GM18499 (cell line): ENCODE results near the gene PLEKHH1.
"Not testable (repeated sequence)": the region's sequence is repeated elsewhere in the genome, so short reads cannot be mapped to it uniquely, and the experiment has no call there.

Experiments
- ATAC-seq: cut with Tn5 transposase; IDR thresholded peaks from one replicate; pipeline ENCODE4 v1.9.1; 2021; ENCODE audit warnings: moderate number of reproducible peaks; ENCODE audit not compliant: insufficient read depth, unreplicated experiment

Gene PLEKHH1

GRCh38 chr14:67528276-67528675 lies 4.8 kb upstream of the PLEKHH1 start:
- no peak for ATAC-seq

GRCh38 chr14:67529947-67530935 lies 2.8 kb upstream of the PLEKHH1 start:
- no peak for ATAC-seq

GRCh38 chr14:67532606-67532997 lies 488 bp upstream of the PLEKHH1 start:
- no peak for ATAC-seq

- no peak for ATAC-seq
Measured at GRCh38 chr14:67533754-67534085, 630 bp downstream of the PLEKHH1 start.

DNA sequence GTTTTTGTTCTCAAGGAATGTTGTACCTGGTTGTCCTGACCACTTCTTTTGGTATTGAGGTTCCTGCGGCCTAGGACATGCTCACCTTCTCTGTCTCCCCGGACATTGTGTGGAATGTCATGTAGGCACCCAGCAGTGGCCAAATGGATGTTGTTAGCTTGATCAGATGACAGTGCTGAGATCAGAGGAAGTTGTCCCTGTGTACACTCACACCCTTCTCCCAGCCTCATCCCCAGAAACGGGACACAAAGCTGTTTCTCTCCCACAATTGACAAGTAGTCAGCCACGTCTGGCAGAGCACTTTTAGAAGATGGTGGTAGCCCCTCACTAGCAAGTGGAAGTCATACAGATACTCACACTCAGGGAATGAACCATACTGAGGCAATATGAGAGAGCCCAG lies 3.0 kb downstream of the PLEKHH1 start:
- ATAC-seq: no peak

- no peak for ATAC-seq
Measured at GRCh38 chr14:67537736-67538135, 4.6 kb downstream of the PLEKHH1 start.

DNA sequence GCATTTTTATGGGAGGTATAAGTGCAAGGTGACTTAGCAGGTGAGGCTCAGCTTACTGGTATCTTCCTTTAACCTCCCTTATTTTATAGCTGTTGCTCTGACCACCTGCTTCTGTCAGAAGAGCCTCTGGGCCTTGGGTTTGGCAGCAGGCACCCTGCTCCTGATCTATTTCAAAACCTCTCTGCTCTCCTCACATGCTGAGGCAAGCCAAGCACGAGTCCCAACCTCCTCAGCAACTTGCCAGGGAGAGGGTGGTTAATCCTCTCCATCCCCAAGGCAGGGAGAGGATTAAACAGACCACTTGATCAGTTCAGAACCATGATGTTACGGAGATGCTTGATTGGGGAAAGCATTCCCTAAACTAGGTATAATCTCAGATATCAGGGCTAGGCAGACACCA lies 5.4 kb downstream of the PLEKHH1 start:
- ATAC-seq: no peak

DNA sequence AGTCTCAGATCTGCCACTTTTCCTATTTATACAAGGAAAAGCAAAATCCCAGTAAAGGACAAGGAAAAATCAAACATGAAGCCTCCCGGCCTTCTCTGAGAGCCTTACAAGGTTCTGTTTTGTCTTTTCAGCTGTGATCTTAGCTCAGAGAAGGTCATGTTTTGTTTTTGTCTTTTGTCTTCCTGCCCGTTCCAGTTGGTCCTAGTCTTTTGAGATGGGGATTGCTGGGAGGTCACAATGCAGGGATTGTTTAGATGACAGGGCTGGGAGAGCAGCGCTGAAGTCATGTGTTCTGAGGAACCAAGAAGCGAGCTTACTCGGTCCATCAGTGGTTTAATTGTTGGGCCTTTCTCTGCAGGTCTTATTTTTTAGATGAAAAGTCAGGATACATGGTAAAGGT lies 6.0 kb downstream of the PLEKHH1 start:
- ATAC-seq: no peak

GRCh38 chr14:67541448-67542387 lies 8.6 kb downstream of the PLEKHH1 start:
- no peak for ATAC-seq

DNA sequence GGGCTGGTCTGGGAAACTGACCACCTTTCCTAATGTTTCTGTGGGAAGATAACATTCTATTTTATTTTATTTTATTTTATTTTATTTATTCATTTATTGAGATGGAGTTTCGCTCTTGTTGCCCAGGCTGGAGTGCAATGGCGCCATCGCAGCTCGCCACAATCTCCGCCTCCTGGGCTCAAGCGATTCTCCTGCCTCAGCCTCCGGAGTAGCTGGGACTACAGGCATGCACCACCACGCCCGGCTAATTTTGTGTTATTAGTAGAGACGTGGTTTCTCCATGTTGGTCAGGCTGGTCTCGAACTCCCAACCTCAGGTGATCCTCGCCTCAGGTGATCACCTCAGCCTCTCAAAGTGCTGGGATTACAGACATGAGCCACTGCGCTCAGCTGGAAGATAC lies 9.5 kb downstream of the PLEKHH1 start:
- not testable (repeated sequence) for ATAC-seq

DNA sequence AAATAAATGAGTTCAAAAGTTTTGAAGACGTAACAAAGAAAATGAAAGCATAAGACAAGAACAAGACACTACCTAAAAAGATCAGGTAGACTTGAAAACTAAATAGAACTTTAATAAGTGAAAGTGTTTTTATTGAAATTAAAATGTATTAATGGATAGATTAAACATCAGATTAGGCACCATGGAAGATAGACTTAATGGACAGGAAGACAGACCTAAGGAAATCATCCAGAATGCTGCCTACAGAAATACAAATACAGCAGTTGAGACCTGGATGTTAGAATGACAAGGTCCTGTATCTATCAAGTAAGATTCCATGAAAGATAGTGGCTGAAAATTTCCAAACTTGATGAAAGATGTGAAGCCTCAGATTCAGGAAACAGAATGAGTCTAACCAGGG lies 11.5 kb downstream of the PLEKHH1 start:
- ATAC-seq: no peak

DNA sequence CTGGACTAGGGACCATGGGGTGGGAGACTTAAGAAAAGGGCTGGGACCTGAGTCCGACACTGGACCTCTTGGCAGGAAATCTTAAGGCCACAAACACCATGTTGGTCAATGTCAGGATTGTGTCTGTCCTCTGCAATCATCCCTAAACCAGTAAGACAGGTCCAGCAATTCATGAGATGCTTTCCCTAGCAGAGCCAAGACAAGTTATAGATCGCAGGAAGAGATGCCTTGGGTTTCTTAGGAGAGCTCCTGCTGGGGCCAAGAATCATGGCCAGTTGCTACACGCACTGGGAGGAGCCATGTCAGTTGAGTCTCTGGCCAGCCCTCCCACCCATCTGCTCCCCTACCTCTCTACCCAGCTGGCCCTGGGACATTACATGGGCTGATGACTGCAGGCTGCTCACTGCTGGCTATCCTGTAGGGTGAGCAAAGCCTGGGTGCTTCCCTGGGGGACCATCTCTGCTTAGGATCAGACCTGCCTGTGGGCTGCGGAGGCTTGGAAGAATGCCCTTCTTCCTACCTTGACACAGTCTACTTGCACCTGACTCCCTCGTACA lies 14.2 kb downstream of the PLEKHH1 start:
- ATAC-seq: no peak

GRCh38 chr14:67549734-67550133 lies 16.6 kb downstream of the PLEKHH1 start:
- ATAC-seq: no peak

DNA sequence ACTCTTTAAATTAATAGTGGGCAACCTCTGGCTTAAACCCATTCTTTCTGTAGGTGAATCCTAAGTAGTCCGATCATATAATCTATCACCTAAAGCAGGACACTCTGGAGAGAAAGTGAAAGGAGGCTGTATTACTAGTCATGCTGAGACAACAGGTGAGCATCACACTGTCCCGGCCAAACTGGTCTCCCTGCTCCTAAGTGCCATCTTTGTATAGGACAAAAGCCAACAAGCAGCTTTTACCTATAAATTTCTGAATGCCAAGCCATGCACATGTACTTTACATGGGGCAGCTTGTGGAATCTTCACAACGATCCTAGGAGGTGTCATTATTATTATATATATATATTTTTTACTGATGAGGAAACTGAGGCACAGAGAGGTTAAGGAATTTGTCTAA lies 18.0 kb downstream of the PLEKHH1 start:
- no peak for ATAC-seq

GRCh38 chr14:67551940-67552339 lies 18.9 kb downstream of the PLEKHH1 start:
- no peak for ATAC-seq

DNA sequence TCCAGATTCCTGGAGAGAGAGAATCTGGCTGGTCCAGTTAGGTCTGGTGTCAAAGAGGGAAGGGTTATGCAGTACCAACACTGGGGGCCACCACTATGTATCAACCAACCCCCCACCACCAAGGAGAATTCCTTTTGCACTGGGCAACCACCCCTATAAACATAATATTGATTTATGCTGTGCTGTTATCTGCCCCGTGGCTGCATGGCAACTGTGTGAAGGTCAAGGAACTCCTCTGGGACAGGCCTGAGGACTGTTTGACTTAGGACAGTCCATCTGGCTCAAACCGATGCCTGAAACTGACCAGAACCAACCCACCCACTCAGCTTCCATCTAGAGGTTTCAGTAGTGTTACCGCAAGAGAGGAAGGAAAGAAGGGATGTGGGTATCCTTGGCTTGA lies 20.5 kb downstream of the PLEKHH1 start:
- ATAC-seq: no peak

DNA sequence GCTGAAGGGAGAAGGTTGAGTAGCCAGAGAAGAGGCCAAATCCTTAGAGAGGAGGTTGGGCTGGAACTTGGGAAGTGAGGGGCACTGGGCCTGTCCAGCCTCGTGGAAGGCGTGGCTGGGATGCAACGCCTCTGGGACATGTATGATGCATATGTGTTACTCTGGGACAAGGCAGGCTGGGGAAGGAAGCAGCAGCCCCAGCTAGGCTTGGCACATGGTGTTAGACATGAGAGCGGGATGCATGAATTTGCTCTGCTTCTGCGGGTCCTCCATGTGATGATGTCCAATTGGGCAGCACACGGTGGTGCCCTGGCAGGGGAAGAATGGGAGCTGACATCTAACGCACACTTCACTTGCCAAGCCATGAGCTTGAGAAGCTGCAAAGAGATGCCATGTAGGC lies 21.3 kb downstream of the PLEKHH1 start:
- no peak for ATAC-seq

GRCh38 chr14:67555518-67556090 lies 22.5 kb downstream of the PLEKHH1 start:
- no peak for ATAC-seq

DNA sequence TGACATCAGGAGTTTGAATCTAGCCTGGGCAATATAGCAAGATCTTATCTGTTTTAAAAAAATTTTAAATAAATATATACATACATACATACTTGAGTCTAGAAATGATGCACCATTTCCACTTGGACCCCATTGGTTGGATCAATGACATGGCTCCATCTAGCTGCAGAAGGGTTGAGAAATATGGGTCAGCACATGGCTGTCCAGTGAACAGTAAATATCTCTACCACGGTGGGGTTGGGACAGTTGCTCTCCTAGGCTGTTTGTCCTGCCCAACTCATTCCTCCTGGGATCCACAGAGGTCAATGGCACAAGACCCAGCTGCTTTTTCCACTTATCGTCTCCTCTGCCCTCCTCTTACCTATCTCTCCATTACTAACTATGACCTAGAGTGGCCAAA lies 23.6 kb downstream of the PLEKHH1 start:
- no peak for ATAC-seq

DNA sequence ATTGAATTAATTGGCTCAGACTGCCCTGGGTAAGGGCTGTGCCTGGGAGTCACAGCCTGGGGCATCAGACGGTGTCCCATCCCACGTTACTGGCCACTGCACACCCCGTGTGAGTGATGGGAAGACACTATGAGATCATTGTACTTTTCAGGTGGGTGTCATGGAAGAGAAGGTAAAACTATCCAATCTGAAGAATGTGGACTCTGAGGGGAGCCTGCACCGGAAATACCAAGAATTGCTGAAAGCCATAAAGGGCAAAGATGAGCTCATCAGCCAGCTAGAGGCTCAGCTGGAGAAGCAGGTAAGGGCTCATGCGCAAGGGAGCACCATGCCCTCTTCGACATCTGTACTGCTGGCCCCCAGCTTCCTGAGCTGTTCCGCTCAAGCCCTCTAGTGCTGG lies 24.0 kb downstream of the PLEKHH1 start:
- no peak for ATAC-seq

DNA sequence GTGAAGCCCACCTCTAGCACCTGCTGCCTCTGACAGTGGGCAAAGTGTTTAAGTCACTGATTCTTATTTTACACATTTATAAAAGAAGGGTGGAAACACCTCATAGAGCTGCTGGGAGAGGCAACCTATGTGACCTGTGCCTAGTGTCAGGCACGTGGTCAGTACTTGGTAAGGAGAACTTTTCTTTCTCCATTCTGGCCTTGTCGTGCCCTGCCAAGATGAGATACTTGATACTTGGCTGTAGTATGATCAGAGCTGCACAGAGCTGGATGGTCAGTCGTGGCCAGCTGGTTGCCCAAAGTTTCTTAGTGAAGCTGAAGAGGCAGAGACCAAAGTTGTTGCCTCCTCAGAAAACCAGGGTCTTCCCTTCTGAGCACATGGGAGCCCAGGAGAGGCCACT lies 24.6 kb downstream of the PLEKHH1 start:
- ATAC-seq: no peak
